K562 (cell line): ENCODE results near the gene VAPB. TPM values are rescaled to one million over a fixed set of nuclear protein-coding genes. Genes with fewer than 3 reads are reported as not detected.

Experiments used
- ATAC-seq: fragments of 200-7000 bp; cut with Tn5 transposase; 3 replicates; pipeline ENCODE4 v1.9.1; 2020; ENCODE audit warnings: moderate library complexity
- BruUV-seq: library from RNA; stranded (reverse); fragments of 400-500 nt; replicated peaks from 2 replicates; lab custom pipeline; 2021; lab: Mats Ljungman, UMichigan
- CTCF ChIA-PET: fragments of 300-600 bp; formaldehyde crosslinking; extraction: SDS; loops from one replicate; lab custom pipeline; 2021; ENCODE audit warnings: low intra/inter-chr PET ratio; lab: Yijun Ruan, JAX
- POLR2A ChIA-PET: fragments of 300-600, 350-650 bp; sonication (Branson Sonifier 250); formaldehyde crosslinking; extraction: SDS; loops from one replicate; lab custom pipeline; 2021; ENCODE audit warnings: antibody characterized with exemption, inconsistent platforms; lab: Yijun Ruan, JAX
- DNase-seq, 4 experiments: peaks; one replicate each; pipeline versions ENCODE4 v3.0.0 to v3.0.0-alpha.2; 2011 to 2018; ENCODE audit warnings: low spot score in 3 of 4, mixed read lengths in 3 of 4; ENCODE audit errors: extremely low read depth in 1 of 4
- FAIRE-seq: peaks from 2 replicates; lab custom pipeline; 2011; peaks lifted over from hg19 to GRCh38; lab: Jason Lieb, UNC
- H2AFZ ChIP-seq: 2 replicates; pipeline ENCODE4 v1.6.0; 2011; ENCODE audit warnings: low read depth, low read length, control low read depth, inconsistent platforms
- H3K27ac ChIP-seq: fragments of 200-600 bp; 3 replicates; pipeline ENCODE4 v1.8.0; 2011; ENCODE audit warnings: low read depth, mild to moderate bottlenecking, control low read depth, inconsistent platforms, low read length, moderate library complexity, mixed read lengths; ENCODE audit errors: extremely low read depth
- H3K27me3 ChIP-seq, 2 experiments: fragments of 300-600 bp in 1 of 2; 2 replicates in 1 of 2; 3 replicates in 1 of 2; pipeline versions ENCODE4 v1.6.0 to v1.8.0; 2011; ENCODE audit warnings: inconsistent platforms in 2 of 2, low read length in 2 of 2, mild to moderate bottlenecking in 1 of 2, mixed read lengths in 1 of 2, moderate library complexity in 1 of 2; ENCODE audit not compliant: control insufficient read depth in 2 of 2, insufficient read depth in 2 of 2
- H3K36me3 ChIP-seq: fragments of 300-600 bp; 3 replicates; pipeline ENCODE4 v1.8.0; 2011; ENCODE audit warnings: mild to moderate bottlenecking, low read length, inconsistent platforms; ENCODE audit not compliant: control insufficient read depth, insufficient read depth
- H3K4me1 ChIP-seq, 2 experiments: fragments of 200-600 bp in 1 of 2; replicated peaks in 1 of 2; 2 replicates in 1 of 2; 3 replicates in 1 of 2; pipeline versions ENCODE4 v1.5.1 to v1.8.0; 2011; ENCODE audit warnings: inconsistent platforms in 2 of 2, low read length in 2 of 2, mild to moderate bottlenecking in 1 of 2, mixed read lengths in 1 of 2, moderate library complexity in 1 of 2; ENCODE audit not compliant: control insufficient read depth in 2 of 2, insufficient read depth in 2 of 2
- H3K4me2 ChIP-seq: 2 replicates; pipeline ENCODE4 v1.6.1; 2011; ENCODE audit warnings: low read length, control low read depth, inconsistent platforms, mixed read lengths; ENCODE audit not compliant: insufficient read depth
- H3K4me3 ChIP-seq: fragments of 200-600 bp; sonication (generic), shearing (Covaris generic); 2 replicates; pipeline ENCODE4 v1.5.1; 2016; ENCODE audit warnings: control low read depth, inconsistent platforms
- H3K79me2 ChIP-seq: fragments of 200-600 bp; 3 replicates; pipeline ENCODE4 v1.8.0; 2011; ENCODE audit warnings: low read length, inconsistent platforms; ENCODE audit not compliant: control insufficient read depth, insufficient read depth
- H3K9ac ChIP-seq, 2 experiments: 2 replicates each; pipeline versions ENCODE4 v1.6.0 to v1.6.1; 2011; ENCODE audit warnings: low read depth in 2 of 2, low read length in 2 of 2, control low read depth in 1 of 2, inconsistent platforms in 1 of 2, mild to moderate bottlenecking in 1 of 2, mixed read lengths in 1 of 2; ENCODE audit not compliant: insufficient read depth in 1 of 2
- H3K9me1 ChIP-seq: one replicate; pipeline ENCODE4 v1.6.0; 2011; ENCODE audit warnings: inconsistent platforms, mild to moderate bottlenecking, low read length, moderate library complexity; ENCODE audit not compliant: control insufficient read depth, insufficient read depth
- H3K9me3 ChIP-seq: replicated peaks from 2 replicates; pipeline ENCODE4 v1.5.1; 2011; ENCODE audit warnings: low read depth, low read length, inconsistent platforms; ENCODE audit not compliant: control insufficient read depth, insufficient read depth
- H4K20me1 ChIP-seq: replicated peaks from 2 replicates; pipeline ENCODE4 v1.6.1; 2011; ENCODE audit warnings: low read length, inconsistent platforms, mixed read lengths; ENCODE audit not compliant: control insufficient read depth, insufficient read depth
- CHD2 ChIP-seq: IDR thresholded peaks from 2 replicates; pipeline ENCODE4 v1.6.1; 2011; ENCODE audit warnings: low read depth, low read length
- ESRRA ChIP-seq: fragments of 450-650 bp; IDR thresholded peaks from 2 replicates; pipeline ENCODE4 v1.6.1; 2014; ENCODE audit warnings: low read depth, mild to moderate bottlenecking, moderate library complexity, borderline replicate concordance
- HSF4 ChIP-seq: fragments of 250-450 bp; sonication (Bioruptor Pico); IDR thresholded peaks from 2 replicates; pipeline ENCODE4 v2.1.2; 2022; ENCODE audit warnings: mild to moderate bottlenecking, moderate library complexity, borderline replicate concordance
- PBX2 ChIP-seq, 2 experiments: IDR thresholded peaks in 1 of 2; conservative IDR thresholded peaks in 1 of 2; 2 replicates each; pipeline ENCODE4 v1.6.1; 2016; ENCODE audit warnings: low read depth in 2 of 2, mild to moderate bottlenecking in 1 of 2, missing compliant biosample characterization in 1 of 2, missing genetic modification characterization in 1 of 2, moderate library complexity in 1 of 2
- TAF1 ChIP-seq: IDR thresholded peaks from 2 replicates; pipeline ENCODE4 v1.6.1; 2011; ENCODE audit warnings: mild to moderate bottlenecking, low read length, moderate library complexity; ENCODE audit not compliant: insufficient read depth, control insufficient read depth, severe bottlenecking; ENCODE audit errors: extremely low read depth
- ZNF324 ChIP-seq: fragments of 250-450 bp; sonication (Bioruptor Pico); IDR thresholded peaks from 2 replicates; pipeline ENCODE4 v1.4.0; 2020; ENCODE audit warnings: mild to moderate bottlenecking
- WGBS: fragments of 100-300 bp; shearing (Covaris generic); methylation state at CpG from one replicate; pipeline ENCODE4 v1.1.6; 2016; ENCODE audit warnings: low coverage, mixed read lengths; ENCODE audit not compliant: insufficient coverage; ENCODE audit errors: missing lambda C conversion rate; 5-methylcytosine and 5-hydroxymethylcytosine counted together
- in situ Hi-C: fragments of 300-500 bp; cut with MboI; formaldehyde crosslinking; loops from 4 replicates; pipeline ENCODE4 v1.15.0; 2018; ENCODE audit warnings: inconsistent platforms, mixed read lengths
- intact Hi-C: fragments of 100-400 bp; cut with micrococcal nuclease; formaldehyde crosslinking; loops from 2 replicates; pipeline ENCODE4 v1.14.2; 2022
- polyA plus RNA-seq, 8 experiments: library from polyadenylated mRNA; depleted of rRNA in 4 of 8; stranded (reverse) in 5 of 8; unstranded in 3 of 8; fragments of >200 nt; fragmentation: Nextera tagmentation in 2 of 8; fragmentation: Illumina TruSeq in 1 of 8; extraction: Ambion mirVana in 2 of 8; extraction: Trizol in 1 of 8; gene quantifications; 2 replicates each; pipeline versions ENCODE4 v1.2.1 to v1.2.3, GENCODE V29; 2011 to 2014; ENCODE audit warnings: inconsistent platforms in 1 of 8, missing spikeins in 1 of 8
- total RNA-seq, 7 experiments: library from RNA; depleted of rRNA in 6 of 7; stranded (reverse); fragments of >200 nt in 6 of 7; fragmentation: Illumina TruSeq in 2 of 7; extraction: Trizol in 2 of 7; gene quantifications; 2 replicates each; pipeline versions ENCODE4 v1.2.1 to v1.2.3, GENCODE V29; 2011 to 2021; ENCODE audit warnings: low replicate concordance in 1 of 7

Gene VAPB
- total and polyA plus RNA-seq, 9 of the 15 experiments (the other 6 are each of a cell fraction or from before 2014, with no cell fraction given), result 3.4 to 51.0 (median 27.9) TPM

- no peak overlapping the region for H3K27ac ChIP-seq
- H3K79me2 ChIP-seq, result no peaks in the 10 kb centered on the region
- intact Hi-C loops (no loop called here), in situ Hi-C loops (no loop called here)
- peak overlapping the region; percentile 3; the same call in 1 of the 2 replicates for H2AFZ ChIP-seq
- ATAC-seq, result no peak
- BruUV-seq, result no TSS peak
- H3K4me1 ChIP-seq, result no peaks in the 10 kb centered on the region
- no peak overlapping the region for H3K9ac ChIP-seq
- 27% methylated on average over 7 of the region's 7 CpGs for WGBS
- FAIRE-seq, result no peak
- H3K4me2 ChIP-seq, result no peak overlapping the region
- H3K4me3 ChIP-seq, result no peak overlapping the region
- ChIA-PET CTCF (no interaction called here), POLR2A (interaction anchor here (0.9 to 1.6 kb wide), 3 partner anchors 9 to 17 kb away, joined by 3 to 5 read pairs (median 3); no protein-coding TSS in a partner anchor)
- H3K27me3 ChIP-seq, result no peaks in the 10 kb centered on the region
- peaks cover 4% of the 10 kb centered on the region; the same call in 1 of the 2 replicates for H3K9me3 ChIP-seq
- no peak for DNase-seq
- H3K36me3 ChIP-seq, result no peaks in the 10 kb centered on the region
- no peaks in the 10 kb centered on the region for H4K20me1 ChIP-seq
- no peaks in the 10 kb centered on the region for H3K9me1 ChIP-seq
- no peak for TF ChIP-seq HSF4 (CRISPR knock-in tag)
- TF ChIP-seq TAF1, result no peak
- TF ChIP-seq CHD2, result peak; percentile 67
- TF ChIP-seq ZNF324 (CRISPR knock-in tag), result no peak
- TF ChIP-seq PBX2 (CRISPR knock-in tag; IDR thresholded peaks at IDR 0.05; ENCODE audit: low read depth), result no peak
- TF ChIP-seq PBX2 (tag; conservative IDR thresholded peaks at IDR 0.05; ENCODE audit: low read depth), result no peak
- no peak for TF ChIP-seq ESRRA
Observed at GRCh38 chr20:58381627-58382026, 7.4 kb upstream of the VAPB start.
